GM12878 (cell line): ENCODE measurements around the gene CCDC141. TPM values are rescaled to one million over a fixed set of nuclear protein-coding genes. Genes with fewer than 3 reads are reported as not detected.

ENCODE experiments used
- ATAC-seq: fragments of 200-7000 bp; cut with Tn5 transposase; 3 replicates; pipeline ENCODE4 v1.9.1; 2020; ENCODE audit warnings: mild to moderate bottlenecking, moderate library complexity
- BruUV-seq: library from RNA; stranded (reverse); fragments of 400-500 nt; replicated peaks from 2 replicates; lab custom pipeline; 2021; lab: Mats Ljungman, UMichigan
- CTCF ChIA-PET: fragments of 300-600 bp; sonication (Branson Sonifier 250); formaldehyde crosslinking; extraction: SDS; loops from one replicate; lab custom pipeline; 2021; ENCODE audit warnings: inconsistent platforms; lab: Yijun Ruan, JAX
- POLR2A ChIA-PET: fragments of 350-600 bp; formaldehyde crosslinking; extraction: SDS; loops from one replicate; lab custom pipeline; 2021; ENCODE audit warnings: inconsistent platforms; lab: Charles Lee
- RAD21 ChIA-PET: fragments of 300-600 bp; sonication (Branson Sonifier 250); formaldehyde crosslinking; loops from one replicate; lab custom pipeline; 2023; ENCODE audit warnings: antibody characterized with exemption; ENCODE audit not compliant: unreplicated experiment; lab: Charles Lee
- SMC1A ChIA-PET: fragments of 300-600 bp; sonication (Branson Sonifier 250); formaldehyde crosslinking; loops from one replicate; lab custom pipeline; 2023; ENCODE audit not compliant: unreplicated experiment, uncharacterized antibody; lab: Charles Lee
- DNase-seq: peaks from one replicate; pipeline ENCODE4 v3.0.0-alpha.2; 2011; ENCODE audit warnings: low read depth, low spot score
- FAIRE-seq: peaks from 3 replicates; lab custom pipeline; 2011; peaks lifted over from hg19 to GRCh38; lab: Jason Lieb, UNC
- H2AFZ ChIP-seq: 2 replicates; pipeline ENCODE4 v1.6.0; 2011; ENCODE audit warnings: low read depth, low read length, control low read depth; ENCODE audit not compliant: control insufficient read depth
- H3K27ac ChIP-seq: 2 replicates; pipeline ENCODE4 v1.5.1; 2011; ENCODE audit warnings: control low read depth; ENCODE audit not compliant: control insufficient read depth, insufficient read depth
- H3K27me3 ChIP-seq, 2 experiments: replicated peaks in 1 of 2; 2 replicates each; pipeline versions ENCODE4 v1.6.0 to v1.6.1; 2011; ENCODE audit warnings: low read length in 1 of 2; ENCODE audit not compliant: control insufficient read depth in 2 of 2, insufficient read depth in 2 of 2
- H3K36me3 ChIP-seq, 2 experiments: 2 replicates each; pipeline ENCODE4 v1.5.1; 2011; ENCODE audit warnings: low read length in 1 of 2; ENCODE audit not compliant: control insufficient read depth in 2 of 2, insufficient read depth in 2 of 2
- H3K4me1 ChIP-seq: 2 replicates; pipeline ENCODE4 v1.6.1; 2011; ENCODE audit warnings: mild to moderate bottlenecking, low read length, moderate library complexity, mixed read lengths; ENCODE audit not compliant: control insufficient read depth, insufficient read depth
- H3K4me2 ChIP-seq: 2 replicates; pipeline ENCODE4 v1.6.0; 2011; ENCODE audit warnings: control low read depth; ENCODE audit not compliant: control insufficient read depth, insufficient read depth
- H3K4me3 ChIP-seq: fragments of 200-600 bp; sonication (generic); 2 replicates; pipeline ENCODE4 v1.5.1; 2016
- H3K79me2 ChIP-seq: 2 replicates; pipeline ENCODE4 v1.6.0; 2011; ENCODE audit warnings: low read length; ENCODE audit not compliant: control insufficient read depth, insufficient read depth
- H3K9ac ChIP-seq: 2 replicates; pipeline ENCODE4 v1.8.0; 2011; ENCODE audit warnings: low read length, control low read depth, mixed read lengths; ENCODE audit not compliant: control insufficient read depth, insufficient read depth
- H3K9me3 ChIP-seq: replicated peaks from 3 replicates; pipeline ENCODE4 v1.5.1; 2011; ENCODE audit warnings: mild to moderate bottlenecking, low read length; ENCODE audit not compliant: control insufficient read depth, insufficient read depth
- H4K20me1 ChIP-seq: 2 replicates; pipeline ENCODE4 v1.6.0; 2011; ENCODE audit not compliant: control insufficient read depth, insufficient read depth
- BCLAF1 ChIP-seq: fragments of 450-650 bp; IDR thresholded peaks from 2 replicates; pipeline ENCODE4 v1.6.1; 2017; ENCODE audit warnings: antibody characterized with exemption, mild to moderate bottlenecking, moderate library complexity
- CBFB ChIP-seq: IDR thresholded peaks from 2 replicates; pipeline ENCODE4 v1.6.1; 2016; ENCODE audit warnings: antibody characterized with exemption, low read depth
- CUX1 ChIP-seq: IDR thresholded peaks from 2 replicates; pipeline ENCODE4 v1.6.1; 2012; ENCODE audit warnings: improper control_type of control experiment, low read depth, low read length; ENCODE audit not compliant: insufficient replicate concordance
- HDGF ChIP-seq: fragments of 450-650 bp; IDR thresholded peaks from 2 replicates; pipeline ENCODE4 v1.6.1; 2016; ENCODE audit warnings: antibody characterized with exemption
- PAX5 ChIP-seq: IDR thresholded peaks from 2 replicates; pipeline ENCODE4 v1.6.1; 2011; ENCODE audit warnings: low read depth, low read length, borderline replicate concordance
- SRF ChIP-seq, 2 experiments: IDR thresholded peaks; 2 replicates each; pipeline ENCODE4 v1.6.1; 2011; ENCODE audit warnings: low read depth in 2 of 2, low read length in 2 of 2, mild to moderate bottlenecking in 1 of 2, moderate library complexity in 1 of 2
- WRNIP1 ChIP-seq: IDR thresholded peaks from 2 replicates; pipeline ENCODE4 v1.6.1; 2011; ENCODE audit warnings: low read depth, low read length, improper control_type of control experiment, borderline replicate concordance
- ZNF207 ChIP-seq: fragments of 450-650 bp; IDR thresholded peaks from 2 replicates; pipeline ENCODE4 v1.6.1; 2014; ENCODE audit warnings: antibody characterized with exemption, mild to moderate bottlenecking, borderline replicate concordance
- WGBS: methylation state at CpG from one replicate; pipeline ENCODE4 v1.1.6; 2016; ENCODE audit warnings: low lambda C conversion rate; ENCODE audit not compliant: insufficient replicate concordance, insufficient coverage; ENCODE audit errors: missing lambda C conversion rate; 5-methylcytosine and 5-hydroxymethylcytosine counted together
- in situ Hi-C: fragments of 300-500 bp; cut with MboI; formaldehyde crosslinking; loops from 9 replicates; pipeline ENCODE4 v1.14.3; 2018; ENCODE audit warnings: mixed read lengths
- intact Hi-C: fragments of 100-400 bp; cut with micrococcal nuclease; formaldehyde crosslinking; loops from one replicate; pipeline ENCODE4 v1.14.2; 2022; ENCODE audit not compliant: unreplicated experiment
- polyA plus RNA-seq, 11 experiments: library from polyadenylated mRNA; depleted of rRNA in 4 of 11; unstranded in 6 of 11; stranded (reverse) in 5 of 11; fragments of >200 nt; fragmentation: Nextera tagmentation in 4 of 11; fragmentation: Illumina TruSeq in 1 of 11; extraction: Ambion mirVana in 4 of 11; extraction: Trizol in 1 of 11; gene quantifications; 1 replicate in 1 of 11; 2 replicates in 10 of 11; pipeline versions ENCODE4 v1.2.1 to v1.2.3, GENCODE V29; 2011 to 2016; ENCODE audit warnings: inconsistent platforms in 2 of 11, missing spikeins in 2 of 11, low read depth in 1 of 11
- total RNA-seq, 4 experiments: library from RNA; depleted of rRNA in 3 of 4; stranded (reverse); fragments of >200 nt in 3 of 4; fragmentation: Illumina TruSeq in 1 of 4; extraction: Trizol in 1 of 4; gene quantifications; 2 replicates each; pipeline versions ENCODE4 v1.2.1 to v1.2.3, GENCODE V29; 2013 to 2021

CCDC141 gene
- total and polyA plus RNA-seq, 10 of the 15 experiments (the other 5 are each of a cell fraction or from before 2014, with no cell fraction given), result 0.84 to 12.5 (median 3.6) TPM

GRCh38 chr2:178999476-178999875 lies 50.5 kb downstream of the CCDC141 start:
- DNase-seq (no peak), FAIRE-seq (no peak), ATAC-seq (no peak)
- intact Hi-C loops, result no loop called here
- CTCF ChIA-PET, result interaction anchor here (0.8 to 1.2 kb wide), 2 partner anchors 22 to 130 kb away, joined by 3 read pairs; no protein-coding TSS in a partner anchor
- Histone ChIP-seq H3K4me1 (peaks cover 9% of the 10 kb centered on the region), H3K4me3 (no peak overlapping the region), H3K27me3 (no peaks in the 10 kb centered on the region), H3K9ac (no peak overlapping the region), H3K27ac (no peak overlapping the region), H2AFZ (no peak overlapping the region), H4K20me1 (no peaks in the 10 kb centered on the region), H3K79me2 (no peaks in the 10 kb centered on the region), H3K9me3 (no peaks in the 10 kb centered on the region), H3K36me3 (no peaks in the 10 kb centered on the region), H3K4me2 (no peak overlapping the region)
- no peak for TF ChIP-seq WRNIP1
- TF ChIP-seq CUX1, result no peak
- no peak for TF ChIP-seq SRF (IDR thresholded peaks at IDR 0.05; ENCODE audit: low read depth in 2 of 2, low read length in 2 of 2)
- TF ChIP-seq BCLAF1, result no peak
- no peak for TF ChIP-seq HDGF
- no peak for TF ChIP-seq ZNF207
- no peak for TF ChIP-seq CBFB
- TF ChIP-seq PAX5, result no peak
- SMC1A ChIA-PET, result interaction anchor here (1.4 to 3.7 kb wide), 4 partner anchors 9 to 130 kb away, joined by 3 to 34 read pairs (median 6); no protein-coding TSS in a partner anchor
- RAD21 ChIA-PET, result interaction anchor here (1.1 to 2.1 kb wide), 2 partner anchors 22 to 60 kb away, joined by 4 to 10 read pairs; no protein-coding TSS in a partner anchor
- in situ Hi-C loops, result no loop called here
- 73% methylated on average over 4 of the region's 4 CpGs for WGBS
- POLR2A ChIA-PET, result no interaction called here
- no TSS peak for BruUV-seq
